Fibroblast of lung (primary cell): ENCODE measurements around the gene VIPR2. TPM values are rescaled to one million over a fixed set of nuclear protein-coding genes. Genes with fewer than 3 reads are reported as not detected.

ENCODE experiments used
- DNase-seq, 2 donors: peaks; one replicate each; pipeline versions ENCODE4 v3.0.0 to v3.0.0-alpha.2; 2010; ENCODE audit warnings: low read depth in 2 of 2
- H2AFZ ChIP-seq: 2 replicates; pipeline ENCODE4 v1.5.1; 2012; ENCODE audit warnings: low read length, control low read depth, inconsistent platforms
- H3K27ac ChIP-seq: 2 replicates; pipeline ENCODE4 v1.5.1; 2011; ENCODE audit warnings: low read length, control low read depth; ENCODE audit not compliant: insufficient read depth
- H3K27me3 ChIP-seq: 2 replicates; pipeline ENCODE4 v1.5.1; 2011; ENCODE audit warnings: mild to moderate bottlenecking, low read length; ENCODE audit not compliant: control insufficient read depth, insufficient read depth
- H3K36me3 ChIP-seq: 2 replicates; pipeline ENCODE4 v1.5.1; 2011; ENCODE audit warnings: low read length; ENCODE audit not compliant: control insufficient read depth, insufficient read depth
- H3K4me1 ChIP-seq: 2 replicates; pipeline ENCODE4 v1.5.1; 2011; ENCODE audit warnings: low read length; ENCODE audit not compliant: control insufficient read depth, insufficient read depth; ENCODE audit errors: extremely low read depth
- H3K4me2 ChIP-seq: 2 replicates; pipeline ENCODE4 v1.5.1; 2011; ENCODE audit warnings: low read length, control low read depth; ENCODE audit not compliant: insufficient read depth; ENCODE audit errors: extremely low read depth
- H3K4me3 ChIP-seq, 4 experiments: fragments of 200-600 bp in 1 of 4; sonication (generic) in 1 of 4; replicated peaks in 1 of 4; 2 replicates each; pipeline ENCODE4 v1.5.1; 2011 to 2016; ENCODE audit warnings: low read length in 4 of 4, low read depth in 3 of 4, mild to moderate bottlenecking in 3 of 4, control low read depth in 2 of 4, inconsistent platforms in 1 of 4, mixed read lengths in 1 of 4; ENCODE audit not compliant: insufficient read depth in 1 of 4; ENCODE audit errors: control extremely low read depth in 1 of 4
- H3K79me2 ChIP-seq: 2 replicates; pipeline ENCODE4 v1.5.1; 2012; ENCODE audit warnings: mild to moderate bottlenecking, low read length, inconsistent platforms; ENCODE audit not compliant: control insufficient read depth, insufficient read depth
- H3K9ac ChIP-seq: 2 replicates; pipeline ENCODE4 v1.5.1; 2011; ENCODE audit warnings: mild to moderate bottlenecking, low read length, control low read depth; ENCODE audit not compliant: insufficient read depth
- H3K9me3 ChIP-seq: 2 replicates; pipeline ENCODE4 v1.5.1; 2012; ENCODE audit warnings: low read depth, low read length; ENCODE audit not compliant: control insufficient read depth, insufficient read depth
- H4K20me1 ChIP-seq: 2 replicates; pipeline ENCODE4 v1.5.1; 2011; ENCODE audit warnings: low read length; ENCODE audit not compliant: control insufficient read depth, insufficient read depth; ENCODE audit errors: extremely low read depth
- EZH2 ChIP-seq: IDR thresholded peaks from 2 replicates; pipeline ENCODE4 v1.5.1; 2012; ENCODE audit warnings: low read length, control low read depth, mild to moderate bottlenecking; ENCODE audit errors: missing control alignments
- polyA plus RNA-seq, 2 donors: library from polyadenylated mRNA; depleted of rRNA in 1 of 2; stranded (reverse) in 1 of 2; unstranded in 1 of 2; fragments of >200 nt; gene quantifications; 2 replicates each; pipeline ENCODE4 v1.2.1, GENCODE V29; 2011 to 2012; ENCODE audit warnings: missing spikeins in 1 of 2
- total RNA-seq: library from RNA; depleted of rRNA; stranded (reverse); fragments of >200 nt; gene quantifications from 2 replicates; pipeline ENCODE4 v1.2.1, GENCODE V29; 2014
- TF ChIP-seq, protein P1 (sequence below), 2 donors: IDR thresholded peaks in 1 of 2; conservative IDR thresholded peaks in 1 of 2; 1 replicate in 1 of 2; 2 replicates in 1 of 2; pipeline ENCODE4 v1.5.1; 2011 to 2012; ENCODE audit warnings: low read length in 2 of 2, control low read depth in 1 of 2, inconsistent platforms in 1 of 2, low read depth in 1 of 2, mild to moderate bottlenecking in 1 of 2

Gene VIPR2
- total and polyA plus RNA-seq, 2 donors (not counting 1 experiment from before 2014, with no cell fraction given), result not detected

DNA sequence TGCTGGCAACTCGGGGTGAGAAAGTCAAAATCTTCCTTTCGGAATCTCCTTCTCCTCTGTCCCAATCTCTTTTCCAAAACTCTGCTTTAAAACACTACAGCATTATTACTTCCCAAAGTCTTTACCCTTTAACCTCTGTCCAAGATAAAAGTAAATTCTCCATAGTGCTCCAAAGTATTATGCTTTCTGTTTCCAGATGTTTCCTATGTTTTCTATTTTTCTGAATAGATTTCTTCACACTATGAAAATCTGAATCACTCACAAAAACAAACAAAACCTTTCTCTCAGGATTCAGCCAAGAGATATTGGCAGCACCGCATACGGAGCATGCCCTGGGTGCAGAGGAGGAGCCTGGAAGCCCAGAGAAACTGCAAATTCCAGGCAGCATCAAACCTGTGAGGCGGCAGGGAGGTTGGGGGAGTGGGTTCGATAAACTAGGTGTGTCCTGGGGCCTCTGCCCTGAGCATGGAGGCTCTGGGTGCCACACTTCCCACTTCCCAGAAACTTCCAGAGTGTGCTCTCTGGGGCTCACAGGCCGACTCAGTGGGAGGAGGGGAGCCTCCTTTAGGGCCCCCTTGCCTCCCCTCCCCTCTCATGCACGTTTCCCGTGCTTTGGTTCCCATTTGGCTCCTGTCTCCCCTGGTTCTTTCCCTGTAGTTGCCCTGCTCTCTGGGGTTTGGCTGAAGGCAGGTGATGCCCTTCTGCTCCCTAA lies 35.6 kb downstream of the VIPR2 start:
- Histone ChIP-seq H3K9ac (no peak overlapping the region), H2AFZ (no peak overlapping the region), H3K36me3 (no peaks in the 10 kb centered on the region), H3K9me3 (no peaks in the 10 kb centered on the region), H4K20me1 (no peaks in the 10 kb centered on the region), H3K4me3 (no peak overlapping the region), H3K79me2 (no peaks in the 10 kb centered on the region), H3K4me1 (no peaks in the 10 kb centered on the region), H3K27ac (no peak overlapping the region), H3K4me2 (no peak overlapping the region), H3K27me3 (no peaks in the 10 kb centered on the region)
- no peak for TF ChIP-seq EZH2
- TF ChIP-seq, protein P1, sequence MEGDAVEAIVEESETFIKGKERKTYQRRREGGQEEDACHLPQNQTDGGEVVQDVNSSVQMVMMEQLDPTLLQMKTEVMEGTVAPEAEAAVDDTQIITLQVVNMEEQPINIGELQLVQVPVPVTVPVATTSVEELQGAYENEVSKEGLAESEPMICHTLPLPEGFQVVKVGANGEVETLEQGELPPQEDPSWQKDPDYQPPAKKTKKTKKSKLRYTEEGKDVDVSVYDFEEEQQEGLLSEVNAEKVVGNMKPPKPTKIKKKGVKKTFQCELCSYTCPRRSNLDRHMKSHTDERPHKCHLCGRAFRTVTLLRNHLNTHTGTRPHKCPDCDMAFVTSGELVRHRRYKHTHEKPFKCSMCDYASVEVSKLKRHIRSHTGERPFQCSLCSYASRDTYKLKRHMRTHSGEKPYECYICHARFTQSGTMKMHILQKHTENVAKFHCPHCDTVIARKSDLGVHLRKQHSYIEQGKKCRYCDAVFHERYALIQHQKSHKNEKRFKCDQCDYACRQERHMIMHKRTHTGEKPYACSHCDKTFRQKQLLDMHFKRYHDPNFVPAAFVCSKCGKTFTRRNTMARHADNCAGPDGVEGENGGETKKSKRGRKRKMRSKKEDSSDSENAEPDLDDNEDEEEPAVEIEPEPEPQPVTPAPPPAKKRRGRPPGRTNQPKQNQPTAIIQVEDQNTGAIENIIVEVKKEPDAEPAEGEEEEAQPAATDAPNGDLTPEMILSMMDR (conservative IDR thresholded peaks at IDR 0.05 in 1 of 2, IDR thresholded peaks at IDR 0.05 in 1 of 2; ENCODE audit: low read depth in 1 of 2, low read length in 2 of 2), result no peak
- peak in 1 of 2 donors; percentile 2 for DNase-seq

DNA sequence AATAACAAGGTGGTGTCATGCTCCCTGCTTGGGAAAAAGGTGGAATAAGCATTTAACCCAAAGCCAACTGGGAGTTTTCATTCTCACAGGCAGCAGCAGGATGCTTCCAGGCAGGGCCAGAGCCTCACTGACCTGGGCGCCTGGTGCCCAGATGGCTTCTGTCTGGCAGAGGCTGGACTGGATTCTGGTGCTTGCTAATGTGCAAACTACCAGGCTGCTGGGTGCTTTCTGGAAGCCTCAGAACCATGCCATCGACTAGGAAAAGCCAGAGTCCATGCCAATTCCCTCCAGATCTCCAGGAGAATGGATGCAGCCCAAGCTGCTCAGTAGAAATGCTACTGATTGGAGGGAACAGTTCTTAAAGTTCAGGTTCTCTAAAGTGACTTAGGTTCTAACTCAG lies 36.2 kb downstream of the VIPR2 start:
- Histone ChIP-seq H3K4me3 (no peak overlapping the region), H2AFZ (no peak overlapping the region), H3K79me2 (no peaks in the 10 kb centered on the region), H3K9ac (no peak overlapping the region), H3K4me2 (no peak overlapping the region), H3K27me3 (no peaks in the 10 kb centered on the region), H3K27ac (no peak overlapping the region), H3K9me3 (no peaks in the 10 kb centered on the region), H3K36me3 (no peaks in the 10 kb centered on the region), H4K20me1 (no peaks in the 10 kb centered on the region), H3K4me1 (no peaks in the 10 kb centered on the region)
- DNase-seq, result no peak
- TF ChIP-seq EZH2, result no peak
- TF ChIP-seq, protein P1 (conservative IDR thresholded peaks at IDR 0.05 in 1 of 2, IDR thresholded peaks at IDR 0.05 in 1 of 2; ENCODE audit: low read depth in 1 of 2, low read length in 2 of 2), result no peak

DNA sequence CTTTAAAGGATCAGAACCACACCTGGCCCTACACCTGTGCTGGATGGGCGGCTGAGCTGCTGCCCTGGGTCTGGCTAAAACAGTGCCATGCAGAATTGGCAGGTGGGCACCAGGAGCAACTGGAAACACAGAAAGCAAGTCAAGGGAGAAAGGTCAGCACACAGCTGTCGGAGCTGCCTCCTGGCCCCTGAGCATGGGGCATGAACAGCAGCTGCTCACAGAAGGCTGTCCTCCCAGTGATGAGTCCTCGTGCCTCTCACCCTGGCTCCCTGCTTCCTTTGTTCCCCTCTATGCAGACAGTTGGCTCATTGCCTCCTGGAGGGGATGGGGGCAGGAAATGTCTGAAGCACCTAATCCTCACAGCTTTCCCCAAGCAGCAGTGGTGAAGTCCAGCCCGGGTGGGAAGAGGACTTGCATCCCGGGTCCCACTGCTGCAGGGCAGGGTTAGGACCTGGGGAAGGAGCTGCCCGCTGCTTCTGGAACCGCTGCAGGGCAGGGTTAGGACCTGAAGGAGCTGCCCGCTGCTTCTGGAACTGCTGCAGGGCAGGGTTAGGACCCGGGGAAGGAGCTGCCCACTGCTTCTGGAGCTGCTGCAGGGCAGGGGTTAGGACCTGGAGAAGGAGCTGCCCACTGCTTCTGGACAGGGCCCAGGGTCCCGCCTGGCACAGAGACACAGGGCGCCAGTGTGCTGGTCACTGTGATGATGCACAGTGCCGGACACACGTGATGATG lies 37.3 kb downstream of the VIPR2 start:
- no peak overlapping the region for H3K27ac ChIP-seq
- DNase-seq, result no peak
- no peak overlapping the region for H3K4me3 ChIP-seq
- H3K4me1 ChIP-seq, result no peaks in the 10 kb centered on the region
- H4K20me1 ChIP-seq, result no peaks in the 10 kb centered on the region
- no peak overlapping the region for H3K4me2 ChIP-seq
- H3K79me2 ChIP-seq, result no peaks in the 10 kb centered on the region
- no peak overlapping the region for H2AFZ ChIP-seq
- H3K36me3 ChIP-seq, result no peaks in the 10 kb centered on the region
- no peaks in the 10 kb centered on the region for H3K27me3 ChIP-seq
- TF ChIP-seq, protein P1 (conservative IDR thresholded peaks at IDR 0.05 in 1 of 2, IDR thresholded peaks at IDR 0.05 in 1 of 2; ENCODE audit: low read depth in 1 of 2, low read length in 2 of 2), result no peak
- TF ChIP-seq EZH2, result no peak
- H3K9ac ChIP-seq, result no peak overlapping the region
- H3K9me3 ChIP-seq, result no peaks in the 10 kb centered on the region
